T-helper 22 cell (primary cell): ENCODE measurements around the gene EYA3.

Source experiments
- DNase-seq: peaks from one replicate; pipeline ENCODE4 v3.0.0-alpha.2; 2020; ENCODE audit warnings: low read depth

Gene EYA3, protein sequence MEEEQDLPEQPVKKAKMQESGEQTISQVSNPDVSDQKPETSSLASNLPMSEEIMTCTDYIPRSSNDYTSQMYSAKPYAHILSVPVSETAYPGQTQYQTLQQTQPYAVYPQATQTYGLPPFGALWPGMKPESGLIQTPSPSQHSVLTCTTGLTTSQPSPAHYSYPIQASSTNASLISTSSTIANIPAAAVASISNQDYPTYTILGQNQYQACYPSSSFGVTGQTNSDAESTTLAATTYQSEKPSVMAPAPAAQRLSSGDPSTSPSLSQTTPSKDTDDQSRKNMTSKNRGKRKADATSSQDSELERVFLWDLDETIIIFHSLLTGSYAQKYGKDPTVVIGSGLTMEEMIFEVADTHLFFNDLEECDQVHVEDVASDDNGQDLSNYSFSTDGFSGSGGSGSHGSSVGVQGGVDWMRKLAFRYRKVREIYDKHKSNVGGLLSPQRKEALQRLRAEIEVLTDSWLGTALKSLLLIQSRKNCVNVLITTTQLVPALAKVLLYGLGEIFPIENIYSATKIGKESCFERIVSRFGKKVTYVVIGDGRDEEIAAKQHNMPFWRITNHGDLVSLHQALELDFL

DNA sequence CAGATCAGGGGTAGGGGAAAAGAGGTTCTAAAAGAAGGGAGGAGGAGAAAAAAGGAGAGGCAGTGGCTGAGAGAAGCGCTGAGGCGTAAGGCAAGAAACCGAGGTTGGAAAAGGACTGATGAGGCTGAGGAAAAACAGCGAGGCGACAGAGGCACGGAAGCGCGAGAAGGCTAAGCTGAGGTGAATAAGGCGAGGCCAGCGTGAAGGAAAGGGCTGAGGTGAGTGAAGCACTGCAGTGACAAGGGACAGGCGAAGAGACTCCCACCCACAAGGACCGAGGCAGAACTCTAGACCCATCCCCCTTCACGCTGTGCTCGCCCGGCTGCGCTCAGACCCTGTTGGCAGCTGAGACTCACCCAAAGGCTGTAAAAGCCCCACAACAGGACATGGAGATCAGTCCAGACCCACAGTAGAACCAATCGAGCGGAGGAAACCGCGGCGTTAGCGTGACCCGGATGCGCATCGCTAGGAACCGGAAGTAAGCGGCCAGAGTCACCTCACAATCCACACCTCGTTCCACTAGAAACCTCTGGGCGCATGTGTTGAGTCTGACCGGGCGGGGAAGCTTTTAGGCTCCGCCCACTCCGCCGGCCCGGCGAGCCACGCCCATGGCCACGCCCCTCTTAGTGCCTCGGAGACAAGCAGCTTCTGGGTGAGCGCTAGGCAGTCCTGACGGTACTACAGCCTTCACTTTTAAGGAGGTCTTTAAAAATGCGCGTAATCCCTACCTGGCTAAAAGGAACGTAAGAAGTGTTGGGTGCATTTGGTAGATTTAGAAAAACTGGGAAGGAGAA is at the start of gene EYA3:
EYA3 (minus strand) TSS at position 443 of the 794 bp plus-strand sequence. CDS start 30,584 bp downstream, outside the sequence.
- peak; percentile 95 for DNase-seq

DNA sequence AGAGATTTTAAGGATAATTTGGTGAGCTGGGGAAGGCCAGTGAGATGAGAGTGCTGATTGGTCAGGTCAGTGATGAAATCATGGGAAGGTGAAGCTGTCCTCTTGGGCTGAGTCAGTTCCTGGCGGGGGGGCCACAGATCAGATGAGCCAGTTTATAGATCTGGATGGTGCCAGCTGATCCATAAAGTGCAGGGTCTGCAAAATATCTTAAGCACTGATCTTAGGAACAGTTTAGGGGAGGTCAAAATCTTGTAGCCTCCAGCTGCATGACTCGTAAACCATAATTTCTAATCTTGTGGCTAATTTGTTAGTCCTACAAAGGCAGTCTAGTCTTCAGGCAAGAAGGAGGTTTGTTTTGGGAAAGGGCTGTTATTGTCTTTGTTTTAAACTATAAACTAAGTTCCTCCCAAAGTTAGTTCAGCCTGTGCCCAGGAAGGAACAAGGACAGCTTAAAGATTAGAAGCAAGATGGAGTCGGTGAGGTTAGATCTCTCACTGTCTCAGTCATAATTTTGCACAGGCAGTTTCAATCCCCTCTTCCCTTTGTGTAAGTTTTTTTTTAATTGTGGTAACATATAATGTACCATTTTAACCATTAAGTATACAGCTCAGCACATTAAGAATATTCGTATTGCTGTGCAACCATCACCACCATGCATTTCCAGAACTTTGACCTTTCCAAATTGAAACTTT is 48.7 kb upstream of the EYA3 start:
- DNase-seq: no peak

DNA sequence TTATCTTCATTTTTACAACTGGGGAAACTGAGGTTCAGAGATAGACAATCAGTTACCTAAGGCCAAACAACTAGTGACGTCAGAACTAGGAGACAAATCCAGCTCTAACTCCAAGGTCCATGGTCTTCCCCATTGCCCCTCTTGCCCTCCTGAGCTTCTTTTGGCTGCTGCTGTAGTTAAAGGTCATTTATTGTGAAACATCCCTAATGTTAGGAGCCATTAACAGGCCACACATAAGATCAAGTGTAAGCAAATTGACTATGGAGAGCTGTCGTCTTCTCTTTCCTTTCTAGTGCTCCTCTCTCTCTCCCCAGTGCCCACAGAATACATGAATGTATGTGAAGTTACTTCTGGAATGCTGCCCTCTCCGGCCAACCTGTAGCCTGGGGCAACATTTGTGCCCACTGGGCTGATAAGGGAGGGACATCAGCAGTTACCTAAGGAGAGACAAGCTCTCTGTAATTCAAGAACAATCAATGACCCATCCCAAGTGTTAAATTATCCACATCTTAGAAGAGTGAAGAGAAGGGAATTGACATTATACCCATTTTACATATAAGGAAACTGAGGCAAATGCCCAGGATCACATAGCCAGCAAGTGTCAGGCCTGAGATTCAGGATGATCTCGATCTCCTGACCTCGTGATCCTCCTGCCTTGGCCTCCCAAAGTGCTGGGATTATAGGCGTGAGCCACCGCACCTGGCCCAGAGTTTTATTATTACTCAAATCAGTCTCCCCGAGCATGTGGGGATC is 47.9 kb upstream of the EYA3 start:
- no peak for DNase-seq

DNA sequence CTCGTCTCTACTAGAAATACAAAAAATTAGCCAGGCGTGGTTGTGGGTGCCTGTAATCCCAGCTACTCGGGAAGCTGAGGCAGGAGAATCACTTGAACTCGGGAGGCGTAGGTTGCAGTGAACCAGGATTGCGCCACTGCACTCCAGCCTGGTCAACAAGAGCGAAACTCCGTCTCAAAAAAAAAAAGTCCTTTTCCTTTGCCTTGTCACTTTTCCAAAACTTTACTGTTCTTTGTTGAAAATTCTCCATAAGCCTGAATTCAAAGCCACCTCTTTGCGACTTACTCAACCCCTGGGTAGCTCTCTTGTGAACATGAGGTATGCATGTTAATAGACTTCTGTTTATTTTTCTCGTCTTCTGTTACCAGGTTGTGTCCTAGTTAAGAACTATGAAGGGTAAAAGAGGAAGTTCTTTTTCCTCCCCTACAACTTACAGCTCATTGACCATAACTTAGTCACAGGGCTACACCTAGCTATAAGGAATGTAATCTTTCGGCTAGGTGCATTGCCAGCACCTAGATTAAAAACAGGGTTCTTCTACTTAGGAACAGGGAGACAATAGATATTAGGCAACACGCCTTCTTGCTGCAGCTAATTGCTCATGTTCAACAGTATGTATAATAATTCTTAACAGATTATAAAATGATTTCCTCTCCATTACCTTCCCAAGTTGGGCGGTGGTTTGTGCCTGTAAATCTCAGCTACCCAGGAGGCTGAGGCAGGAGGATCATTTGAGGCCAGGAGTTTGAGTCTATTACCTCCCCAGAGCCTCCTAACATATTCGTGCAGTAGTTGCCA is 47.2 kb upstream of the EYA3 start:
- no peak for DNase-seq

DNA sequence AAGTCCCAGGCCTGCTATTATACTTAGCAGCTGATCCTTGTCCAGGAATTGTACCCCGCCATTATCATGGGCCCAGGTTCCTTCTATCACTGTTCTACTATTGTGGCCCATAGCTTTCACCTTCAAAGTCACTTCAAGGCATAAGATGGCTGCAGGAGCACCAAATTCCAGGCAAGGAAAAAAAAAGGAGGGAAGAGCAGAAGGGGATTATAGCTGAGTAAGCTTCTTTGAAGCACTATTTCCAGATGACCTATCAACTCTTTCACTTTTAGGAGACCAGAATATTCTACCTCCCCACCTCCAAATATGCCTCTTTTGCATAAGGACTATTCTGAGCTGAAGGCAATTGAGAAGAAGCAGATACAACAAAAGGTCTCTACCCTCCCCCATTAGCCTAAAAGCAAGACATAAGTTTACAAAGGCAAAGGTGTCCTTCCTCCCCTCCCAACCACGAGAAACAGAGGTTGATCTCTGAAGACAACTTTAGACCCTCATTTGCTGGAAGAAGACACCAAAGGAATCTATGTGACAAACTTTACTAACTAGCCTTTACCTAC is 46.3 kb upstream of the EYA3 start:
- no peak for DNase-seq

DNA sequence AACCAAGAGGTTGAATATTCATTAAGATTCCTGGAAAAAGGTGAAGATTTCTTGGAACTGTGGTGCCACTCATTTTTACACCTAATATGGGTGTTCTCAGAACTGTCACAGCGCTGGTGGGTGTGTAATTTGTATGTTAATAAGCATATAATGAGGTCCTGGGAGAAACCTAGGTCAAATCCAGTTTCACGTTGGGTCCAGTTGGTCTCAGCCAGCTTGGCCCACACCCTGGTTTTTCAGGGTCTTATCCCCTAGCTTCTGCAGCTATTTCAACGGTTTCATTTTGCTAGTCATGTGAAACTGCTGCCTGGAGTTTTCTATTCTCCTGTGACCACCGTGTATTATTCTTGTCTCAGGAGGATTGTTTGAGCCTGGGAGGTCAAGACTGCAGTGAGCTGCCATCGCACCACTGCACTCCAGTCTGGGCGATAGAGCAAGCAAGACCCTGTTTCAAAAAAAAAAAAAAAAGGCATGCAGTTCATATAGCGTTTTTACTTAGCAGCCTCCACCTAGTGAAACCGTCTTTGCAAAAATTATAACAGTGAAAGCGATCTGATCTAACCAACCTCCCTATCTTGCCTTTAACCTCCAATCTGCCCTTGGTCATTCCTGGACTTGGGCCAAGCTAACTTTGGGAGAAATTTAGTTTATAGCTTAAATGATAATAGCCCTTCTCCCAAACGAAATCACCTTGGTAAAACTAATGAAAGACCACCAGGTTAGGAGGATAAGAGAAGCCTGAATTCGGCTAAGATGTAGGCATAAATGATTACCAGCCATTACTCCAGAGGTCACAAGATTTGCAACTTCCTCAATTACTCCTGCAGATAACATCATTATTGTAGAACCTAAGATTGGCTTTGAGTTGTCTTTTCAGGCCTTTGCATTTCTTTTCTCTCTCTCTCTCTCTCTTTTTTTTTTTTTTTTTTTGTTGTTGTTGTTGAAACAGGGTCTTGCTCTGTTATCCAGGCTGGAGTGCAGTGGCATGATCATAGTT is 44.1 kb upstream of the EYA3 start:
- DNase-seq: no peak

DNA sequence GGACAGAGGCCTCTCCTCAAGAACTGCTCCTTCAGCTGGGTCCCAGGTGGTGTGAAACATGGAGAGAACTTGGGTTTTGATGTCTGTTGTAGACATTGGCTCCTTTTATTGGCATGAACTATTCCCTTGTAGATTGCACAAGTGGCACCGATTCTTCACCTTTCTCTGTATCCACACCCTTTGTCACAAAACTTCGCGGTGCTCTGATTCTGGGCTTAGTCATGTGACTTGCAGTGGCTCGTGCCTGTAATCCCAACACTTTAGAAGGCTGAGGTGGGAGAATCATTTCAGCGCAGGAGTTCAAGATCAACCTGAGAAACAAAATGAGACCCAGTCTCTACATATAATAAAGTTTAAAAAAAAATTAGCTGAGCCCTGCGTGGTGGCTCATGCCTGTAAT is 42.5 kb upstream of the EYA3 start:
- DNase-seq: no peak

DNA sequence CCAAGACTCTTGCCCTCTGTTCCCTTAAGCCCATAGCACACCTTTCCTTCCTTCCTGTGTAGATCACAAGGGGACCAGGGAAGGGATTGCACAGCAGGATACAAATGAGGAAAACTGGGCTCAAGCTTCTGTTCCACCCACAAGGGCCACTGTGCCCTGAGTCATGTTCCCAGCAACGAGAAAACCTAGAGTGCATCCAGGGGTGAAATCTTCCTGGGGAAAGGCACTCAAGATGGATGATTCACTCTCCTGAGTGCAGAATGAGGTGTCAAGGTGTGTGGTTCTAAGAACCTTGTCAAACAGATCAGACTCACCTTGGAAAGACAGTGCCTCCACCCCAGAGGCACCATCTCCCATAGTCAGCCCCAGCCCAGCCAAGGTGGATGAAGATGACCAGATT is 40.7 kb upstream of the EYA3 start:
- DNase-seq: no peak

DNA sequence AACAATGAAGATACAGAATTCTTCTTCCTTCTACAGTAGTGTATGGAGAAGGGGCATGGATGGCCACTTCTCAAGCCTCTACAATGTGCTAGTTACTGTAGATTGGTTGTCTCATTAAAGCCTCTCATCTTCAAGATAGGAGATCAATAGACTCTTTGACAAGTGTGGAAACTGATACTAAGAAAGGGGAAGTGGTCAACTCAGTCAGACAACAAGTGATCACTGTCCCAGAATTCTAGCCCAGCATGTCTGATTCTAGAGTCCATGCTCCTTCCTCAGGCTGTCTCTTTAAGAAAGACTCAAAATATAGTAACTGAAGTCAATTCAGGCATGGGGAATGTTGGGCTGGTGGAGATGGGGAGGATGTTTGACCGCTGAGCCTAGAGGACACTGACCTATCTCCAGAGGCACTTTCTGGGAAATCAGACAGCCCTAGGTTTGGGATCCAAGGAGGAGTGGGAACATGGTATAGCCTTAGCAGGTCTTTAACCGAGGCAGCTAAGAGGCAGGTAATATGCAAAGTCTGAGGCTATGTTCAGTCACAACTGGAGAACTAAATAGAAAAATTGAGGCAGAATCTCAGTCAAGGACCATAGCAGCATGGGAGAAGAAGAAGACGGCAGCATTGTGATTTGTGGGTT is 39.3 kb upstream of the EYA3 start:
- DNase-seq: no peak

DNA sequence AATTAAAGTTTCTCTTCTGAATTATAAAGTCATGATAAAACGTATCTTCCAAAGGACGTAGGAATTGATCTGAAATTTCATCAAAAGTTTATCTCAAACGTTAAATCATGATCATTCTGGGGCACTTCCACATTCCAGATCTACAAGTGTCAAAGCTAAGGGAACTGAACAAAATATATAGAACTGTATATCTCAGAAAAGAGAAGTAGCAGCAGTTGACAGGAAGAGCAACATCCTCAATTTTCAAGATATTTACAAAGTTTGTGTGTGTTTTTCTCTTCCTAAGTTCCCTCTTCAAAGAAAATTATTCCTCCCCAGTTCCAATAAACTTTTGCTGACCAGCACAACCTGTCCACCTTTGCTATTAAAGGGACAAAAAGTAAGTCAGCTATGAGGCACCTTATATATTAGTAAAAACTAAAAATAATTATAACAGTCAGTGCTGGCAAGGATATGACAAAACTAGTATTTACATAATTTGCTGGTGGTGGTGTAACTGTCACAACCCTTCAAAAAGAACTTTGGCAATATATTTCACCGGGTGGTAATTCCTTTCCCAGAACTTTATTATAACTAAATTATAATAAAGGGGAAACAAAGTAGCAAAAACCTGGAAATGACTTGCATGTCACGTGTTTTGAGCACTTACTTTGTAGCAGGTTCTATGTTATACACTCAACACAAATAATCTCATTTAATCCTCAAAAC is 38.5 kb upstream of the EYA3 start:
- no peak for DNase-seq

DNA sequence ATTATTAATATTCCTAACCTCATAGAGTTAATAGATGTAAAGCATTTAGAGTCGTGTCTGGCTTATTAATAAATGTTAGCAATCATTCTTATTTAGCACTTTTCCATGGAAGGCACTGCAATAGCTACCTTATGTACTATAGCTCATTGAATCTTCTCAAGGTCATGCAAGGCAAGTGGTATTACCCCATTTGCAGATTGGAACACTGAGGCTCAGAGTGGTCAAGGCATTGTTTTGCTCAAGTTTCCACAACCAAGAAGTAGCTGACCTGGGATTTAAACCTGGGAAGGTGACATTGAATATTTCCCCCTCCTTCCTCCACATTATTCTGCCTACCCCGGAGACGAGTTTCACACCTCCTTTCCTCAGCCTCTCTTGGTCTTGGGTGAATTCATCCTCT is 37.8 kb upstream of the EYA3 start:
- no peak for DNase-seq

DNA sequence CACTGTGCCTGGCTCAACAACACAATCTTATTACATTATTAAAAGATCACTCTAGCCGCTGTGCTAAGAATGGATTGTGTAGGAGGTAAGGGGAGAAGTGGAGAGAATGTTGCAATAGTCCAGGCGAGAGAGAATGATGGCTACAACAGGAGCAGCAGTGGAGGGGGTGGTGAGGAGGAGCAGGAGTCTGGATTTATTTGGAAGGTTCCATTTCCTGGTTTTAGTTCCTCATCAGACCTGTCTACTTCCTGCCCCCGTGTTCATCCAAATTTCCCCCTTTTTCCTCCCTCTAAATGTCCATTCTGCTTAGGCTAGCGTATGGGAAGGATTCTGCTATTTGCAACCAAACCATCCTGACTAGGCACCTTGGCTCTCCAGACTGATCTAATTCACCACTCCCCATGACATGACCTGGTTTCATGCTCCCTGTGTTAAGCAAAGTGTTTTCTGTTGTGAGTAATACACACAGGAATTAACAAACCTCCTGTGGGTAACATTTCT is 35.1 kb upstream of the EYA3 start:
- no peak for DNase-seq

DNA sequence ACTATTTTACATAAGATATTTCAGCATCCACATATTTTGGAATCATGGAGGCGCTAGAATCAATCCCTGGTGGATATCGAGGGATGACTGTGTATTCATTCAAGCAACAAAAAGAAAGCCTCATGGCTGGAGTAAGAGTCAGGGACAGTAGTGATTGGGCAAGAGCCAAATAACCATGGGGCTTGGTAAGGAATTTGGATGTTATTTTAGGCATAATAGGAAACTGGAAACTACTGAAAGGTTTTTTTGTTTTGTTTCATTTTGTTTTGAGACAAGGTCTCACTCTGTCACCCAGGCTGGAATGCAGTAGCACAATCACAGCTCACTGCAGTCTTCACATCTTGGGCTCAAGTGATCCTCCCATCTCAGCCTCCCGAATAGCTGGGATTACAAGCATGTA is 33.8 kb upstream of the EYA3 start:
- no peak for DNase-seq

DNA sequence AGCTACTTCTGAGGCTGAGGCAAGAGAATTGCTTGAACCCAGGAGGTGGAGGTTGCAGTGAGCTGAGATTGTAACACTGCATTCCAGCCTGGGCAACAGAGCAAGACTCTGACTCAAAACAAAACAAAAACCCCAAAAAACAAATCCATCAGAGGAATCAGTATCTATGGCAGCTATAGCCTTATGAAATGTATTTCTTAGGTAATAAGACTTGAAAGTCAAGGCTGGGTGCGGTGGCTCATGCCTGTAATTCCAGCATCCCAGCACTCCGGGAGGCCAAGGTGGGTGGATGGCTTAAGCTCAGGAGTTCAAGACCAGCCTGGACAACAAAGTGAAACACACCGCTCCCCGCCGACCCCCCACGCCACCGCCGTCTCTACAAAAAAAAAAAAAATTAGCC is 31.1 kb upstream of the EYA3 start:
- DNase-seq: no peak

DNA sequence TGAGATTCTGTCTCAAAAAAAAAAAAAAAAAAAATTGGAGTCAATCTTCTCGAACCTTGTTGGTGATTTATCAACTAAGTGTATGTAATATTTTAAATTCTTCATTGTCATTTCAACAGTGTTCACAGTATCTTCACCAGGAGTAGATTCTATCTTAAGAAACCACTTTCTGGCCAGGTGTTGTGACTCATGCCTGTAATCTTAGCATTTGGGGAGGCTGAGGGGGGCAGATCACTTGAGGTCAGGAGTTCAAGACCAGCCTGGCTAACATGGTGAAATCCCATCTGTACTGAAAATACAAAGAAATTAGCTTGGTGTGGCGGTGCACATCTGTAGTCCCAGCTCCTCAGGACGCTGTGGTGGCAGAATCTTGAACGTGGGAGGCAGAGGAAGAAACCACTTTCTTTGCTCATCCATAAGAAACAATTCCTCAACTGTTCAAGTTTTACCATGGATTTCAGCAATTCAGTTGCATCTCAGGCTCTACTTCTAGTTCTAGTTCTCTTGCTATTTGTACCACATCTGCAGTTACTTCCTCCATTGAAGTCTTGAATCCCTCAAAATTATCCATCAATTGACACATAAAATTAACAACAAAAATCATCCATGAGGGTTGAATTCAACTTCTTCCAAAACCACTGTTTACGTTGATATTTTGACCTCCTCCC is 30.4 kb upstream of the EYA3 start:
- no peak for DNase-seq

DNA sequence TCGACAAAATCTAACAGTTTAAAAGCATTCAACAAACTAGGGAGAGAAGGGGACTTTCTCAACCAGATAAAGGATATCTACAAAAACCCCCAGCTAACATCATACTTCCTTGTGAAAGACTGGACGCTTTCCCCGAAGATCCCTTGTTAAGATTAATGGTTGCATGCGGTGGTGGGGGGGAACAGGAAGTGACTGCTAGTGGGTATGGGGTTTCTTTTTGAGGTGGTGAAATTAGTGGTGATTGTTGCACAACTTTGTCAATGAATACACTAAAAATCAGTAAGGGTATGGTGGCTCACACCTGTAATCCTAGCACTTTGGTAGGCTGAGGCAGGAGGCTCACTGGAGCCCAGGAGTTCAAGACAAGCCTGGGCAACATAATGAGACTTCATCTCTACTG is 26.9 kb upstream of the EYA3 start:
- peak; percentile 7 for DNase-seq

DNA sequence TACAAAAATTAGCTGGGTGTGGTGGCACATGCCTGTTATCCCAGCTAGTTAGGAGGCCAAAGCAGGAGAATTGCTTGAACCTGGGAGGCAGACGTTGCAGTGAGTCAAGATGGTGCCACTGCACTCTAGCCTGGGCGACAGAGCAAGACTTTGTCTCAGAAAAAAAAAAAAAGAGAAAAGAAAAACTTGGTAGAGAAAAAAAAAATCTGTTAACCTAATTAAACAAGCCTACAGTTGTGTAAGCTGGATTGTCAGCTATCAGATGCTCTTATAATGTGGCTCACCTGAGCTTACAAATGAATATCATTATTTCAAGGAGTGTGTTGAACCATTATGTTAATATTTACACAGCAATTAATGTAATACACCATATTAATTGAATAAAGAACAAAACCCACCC is 26.4 kb upstream of the EYA3 start:
- DNase-seq: no peak

DNA sequence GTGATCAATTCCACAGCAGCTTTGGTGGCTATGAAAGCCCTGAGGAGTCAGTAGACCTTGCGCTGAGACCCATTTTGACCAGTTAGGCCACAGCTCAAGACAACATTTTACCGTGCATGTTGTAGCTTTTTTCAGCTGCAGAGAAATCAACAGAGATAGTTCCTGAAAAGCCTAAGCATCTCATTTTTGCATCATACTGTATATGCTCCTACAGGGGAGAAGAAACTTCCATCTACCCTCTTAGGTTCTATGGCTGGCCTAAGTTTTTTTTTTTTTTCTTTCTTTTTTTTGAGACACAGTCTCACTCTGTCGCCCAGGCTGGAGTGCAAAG is 24.8 kb upstream of the EYA3 start:
- DNase-seq: no peak
